Spleen (tissue), 11 donors: Measurements from ENCODE around the gene RAPGEF4. TPM values are rescaled to one million over a fixed set of nuclear protein-coding genes. Genes with fewer than 3 reads are reported as not detected.

Source experiments
- DNase-seq: peaks from one replicate; pipeline ENCODE4 v3.0.0-alpha.2; 2020
- H3K27ac ChIP-seq, 8 donors: fragments of 200-600 bp; sonication (generic) in 7 of 8; 1 replicate in 4 of 8; 2 replicates in 4 of 8; pipeline versions ENCODE4 v1.5.0 to v1.8.0; 2016 to 2021; ENCODE audit warnings: inconsistent platforms in 4 of 8, mild to moderate bottlenecking in 4 of 8, moderate library complexity in 1 of 8
- H3K27me3 ChIP-seq, 7 donors: fragments of 200-600 bp; sonication (generic) in 6 of 7; replicated peaks in 1 of 7; 1 replicate in 4 of 7; 2 replicates in 3 of 7; pipeline versions ENCODE4 v1.5.0 to v1.8.0; 2016 to 2021; ENCODE audit warnings: inconsistent platforms in 3 of 7, mild to moderate bottlenecking in 1 of 7
- H3K36me3 ChIP-seq, 6 donors: fragments of 200-600 bp; sonication (generic) in 5 of 6; 1 replicate in 4 of 6; 2 replicates in 2 of 6; pipeline versions ENCODE4 v1.5.0 to v1.8.0; 2016 to 2021; ENCODE audit warnings: inconsistent platforms in 2 of 6
- H3K4me1 ChIP-seq, 6 donors: fragments of 200-600 bp; sonication (generic) in 5 of 6; 1 replicate in 3 of 6; 2 replicates in 3 of 6; pipeline versions ENCODE4 v1.5.0 to v1.8.0; 2016 to 2021; ENCODE audit warnings: inconsistent platforms in 3 of 6
- H3K4me3 ChIP-seq, 8 donors: fragments of 200-600 bp; sonication (generic) in 7 of 8; 1 replicate in 4 of 8; 2 replicates in 4 of 8; pipeline versions ENCODE4 v1.5.0 to v1.8.0; 2016 to 2021; ENCODE audit warnings: inconsistent platforms in 4 of 8, mild to moderate bottlenecking in 4 of 8, moderate library complexity in 2 of 8
- H3K9me3 ChIP-seq, 8 donors: fragments of 200-600 bp; sonication (generic) in 7 of 8; 1 replicate in 4 of 8; 2 replicates in 4 of 8; pipeline versions ENCODE4 v1.5.0 to v1.8.0; 2016 to 2021; ENCODE audit warnings: inconsistent platforms in 4 of 8
- CTCF ChIP-seq, 11 experiments: fragments of 200-600 bp in 7 of 11; fragments of 450-650 bp in 4 of 11; sonication (generic) in 4 of 11; IDR thresholded peaks in 8 of 11; conservative IDR thresholded peaks in 3 of 11; 1 replicate in 7 of 11; 2 replicates in 4 of 11; pipeline versions ENCODE4 v1.4.0 to v1.8.0; 2016 to 2021; ENCODE audit warnings: antibody characterized with exemption in 11 of 11, inconsistent platforms in 4 of 11, mild to moderate bottlenecking in 1 of 11
- POLR2A ChIP-seq, 3 donors: fragments of 450-650 bp; IDR thresholded peaks; one replicate each; pipeline ENCODE4 v1.5.1; 2017; ENCODE audit warnings: antibody characterized with exemption in 3 of 3, mild to moderate bottlenecking in 1 of 3
- POLR2AphosphoS5 ChIP-seq, 3 donors: sonication (generic); formaldehyde crosslinking; IDR thresholded peaks; one replicate each; pipeline ENCODE4 v1.5.1; 2017; ENCODE audit warnings: antibody characterized with exemption in 3 of 3
- WGBS, 5 donors: extraction: QIAGEN DNeasy Blood & Tissue Kit in 3 of 5; methylation state at CpG; one replicate each; pipeline versions ENCODE4 v1.1.5 to v1.1.7; 2013 to 2018; 5-methylcytosine and 5-hydroxymethylcytosine counted together
- intact Hi-C: fragments of 100-400 bp; cut with DNase I; formaldehyde crosslinking; loops from one replicate; pipeline ENCODE4 v1.15.0; 2023; ENCODE audit warnings: low total_unique reads
- polyA plus RNA-seq, 3 donors: library from polyadenylated mRNA; stranded (reverse); fragments of 200-250 nt; gene quantifications; one replicate each; pipeline ENCODE4 v1.2.1, GENCODE V29; 2013
- total RNA-seq, 7 donors: library from RNA; depleted of rRNA in 3 of 7; stranded (reverse); fragments of >200 nt in 3 of 7; fragmentation: NEBNext Ultra II Directional in 4 of 7; extraction: Animal tissue kit (Norgen Biotek cat#: 25700) in 4 of 7; gene quantifications; one replicate each; pipeline versions ENCODE4 v1.1.0 to v1.2.1, GENCODE V29; 2016 to 2021
- donor health status: healthy with polysubstance abuse.
- donor health status: DM: no; HTN: no; CAD: no; lungs with moderate emphysema.
- donor health status: DM: no; HTN: no; CAD: no.
- donor health status: Bipolar disorder and iron deficiency.
- donor health status: healthy.
- donor health status: DM: no; HTN: no; CAD: no.
- donor health status: DM: yes; HTN: yes; CAD: no.

RAPGEF4 gene
- total and polyA plus RNA-seq, 10 donors, result 0.52 to 11.0 (median 1.9) TPM

- intact Hi-C loops, result no loop called here
- Histone ChIP-seq H3K27ac (peak within 1 kb of the TSS; percentile 55 to 90 (median 86)), H3K27me3 (peaks cover 0 to 16% (median 0%) of the 10 kb centered on the region in 7 donors), H3K36me3 (no peaks in the 10 kb centered on the region), H3K9me3 (no peaks in the 10 kb centered on the region), H3K4me3 (peak within 1 kb of the TSS; percentile 57 to 89 (median 82)), H3K4me1 (peaks cover 0 to 32% (median 23%) of the 10 kb centered on the region in 6 donors)
- TF ChIP-seq POLR2A (IDR thresholded peaks at IDR 0.05) (peak in 1 of 3 donors; percentile 51), CTCF (IDR thresholded peaks at IDR 0.05 in 8 of 11, conservative IDR thresholded peaks at IDR 0.05 in 3 of 11) (peak in 7 of 11 experiments; percentile 23 to 58 (median 41)), POLR2AphosphoS5 (IDR thresholded peaks at IDR 0.05) (peak; percentile 75 to 87 (median 79))
- WGBS, 5 donors, result 0 to 1% (median 0%) methylated on average over 35 to 106 of the region's 106 CpGs
- peak; percentile 94 for DNase-seq
Observed at GRCh38 chr2:173075781-173076580, 340.3 kb downstream of the RAPGEF4 start, which contains the start of gene MAP3K20. Gene MAP3K20 (plus strand): TSS chr2:173075846. CDS start chr2:173091032, 15,186 bp downstream.

GRCh38 chr2:173076581-173077345 is 341.1 kb downstream of the RAPGEF4 start:
- peak overlapping the region; percentile 57 to 89 (median 82) for H3K4me3 ChIP-seq
- peaks cover 0 to 12% (median 0%) of the 10 kb centered on the region in 7 donors for H3K27me3 ChIP-seq
- WGBS, 5 donors, result 4 to 7% (median 5%) methylated on average over 27 of the region's 27 CpGs
- peak; percentile 87 for DNase-seq
- H3K9me3 ChIP-seq, result no peaks in the 10 kb centered on the region
- no peaks in the 10 kb centered on the region for H3K36me3 ChIP-seq
- intact Hi-C loops, result no loop called here
- peak overlapping the region; percentile 55 to 90 (median 86) for H3K27ac ChIP-seq
- peaks cover 0 to 32% (median 23%) of the 10 kb centered on the region in 6 donors for H3K4me1 ChIP-seq
- TF ChIP-seq CTCF (IDR thresholded peaks at IDR 0.05 in 8 of 11, conservative IDR thresholded peaks at IDR 0.05 in 3 of 11) (no peak), POLR2AphosphoS5 (IDR thresholded peaks at IDR 0.05) (peak in 2 of 3 donors; percentile 32 to 38), POLR2A (IDR thresholded peaks at IDR 0.05) (no peak)

- Histone ChIP-seq H3K9me3 (no peaks in the 10 kb centered on the region), H3K36me3 (no peaks in the 10 kb centered on the region), H3K4me3 (peak overlapping the region in 3 of 8 donors; percentile 85 to 89 (median 86)), H3K27ac (peak overlapping the region in 4 of 8 donors; percentile 85 to 90 (median 88)), H3K27me3 (peaks cover 0 to 12% (median 0%) of the 10 kb centered on the region in 7 donors), H3K4me1 (peaks cover 0 to 32% (median 23%) of the 10 kb centered on the region in 6 donors)
- 70 to 89% (median 79%) methylated on average over 5 of the region's 5 CpGs for WGBS, 5 donors
- no peak for DNase-seq
- intact Hi-C loops, result no loop called here
- TF ChIP-seq CTCF (IDR thresholded peaks at IDR 0.05 in 8 of 11, conservative IDR thresholded peaks at IDR 0.05 in 3 of 11), result no peak
- TF ChIP-seq POLR2A (IDR thresholded peaks at IDR 0.05), result no peak
- no peak for TF ChIP-seq POLR2AphosphoS5 (IDR thresholded peaks at IDR 0.05)
Observed at GRCh38 chr2:173077506-173078177, 342.0 kb downstream of the RAPGEF4 start.
